GM19193 (cell line): ENCODE data around the gene PLIN5.

Experiments
- POLR2A ChIP-seq: IDR thresholded peaks from 4 replicates; pipeline ENCODE4 v1.6.1; 2011; ENCODE audit not compliant: insufficient read depth, insufficient read length; ENCODE audit errors: extremely low read depth

Gene PLIN5

DNA sequence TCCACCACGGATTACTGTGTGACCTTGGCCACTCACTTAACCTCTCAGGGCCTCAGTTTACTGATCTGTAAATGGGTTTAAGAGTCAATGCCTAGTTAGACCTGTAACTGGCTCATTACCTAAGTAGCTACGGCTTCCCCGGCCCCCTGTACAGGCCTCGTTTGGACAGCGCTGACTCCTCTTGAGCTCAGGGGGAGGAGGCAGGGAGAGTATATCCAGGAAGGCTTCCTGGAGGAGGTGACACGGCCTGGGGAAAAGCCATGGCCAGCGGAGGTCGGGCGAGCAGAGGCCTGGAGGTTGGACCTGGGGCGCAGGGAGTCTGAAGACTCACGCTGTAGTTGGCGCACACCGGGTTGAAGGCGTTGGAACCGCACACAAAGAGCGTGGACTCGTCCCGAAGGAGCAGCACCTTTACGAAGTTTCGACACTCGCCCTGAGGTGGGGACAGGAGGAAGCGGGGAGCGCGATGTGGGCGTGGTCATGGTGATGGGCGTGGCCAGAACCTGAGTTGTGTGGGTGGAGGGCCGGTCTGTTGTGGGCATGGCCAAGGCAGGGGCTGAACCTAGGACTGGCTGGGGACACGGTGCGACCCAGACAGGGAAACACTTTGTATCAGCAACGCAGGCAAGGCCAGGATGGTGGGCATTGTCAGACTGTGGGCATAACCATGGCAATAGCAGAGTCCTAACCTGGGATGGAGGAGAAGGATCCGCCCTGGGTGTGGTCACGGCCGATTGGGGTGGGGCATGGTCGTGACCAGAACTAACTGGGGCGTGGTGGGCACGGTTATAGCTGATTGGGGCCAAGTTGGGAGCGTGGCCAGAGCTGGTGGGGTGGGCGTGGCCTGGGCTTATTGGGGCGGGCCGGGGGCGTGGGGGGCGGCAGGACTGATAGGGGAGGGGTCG lies 20.9 kb upstream of the PLIN5 start:
- no peak for TF ChIP-seq POLR2A

DNA sequence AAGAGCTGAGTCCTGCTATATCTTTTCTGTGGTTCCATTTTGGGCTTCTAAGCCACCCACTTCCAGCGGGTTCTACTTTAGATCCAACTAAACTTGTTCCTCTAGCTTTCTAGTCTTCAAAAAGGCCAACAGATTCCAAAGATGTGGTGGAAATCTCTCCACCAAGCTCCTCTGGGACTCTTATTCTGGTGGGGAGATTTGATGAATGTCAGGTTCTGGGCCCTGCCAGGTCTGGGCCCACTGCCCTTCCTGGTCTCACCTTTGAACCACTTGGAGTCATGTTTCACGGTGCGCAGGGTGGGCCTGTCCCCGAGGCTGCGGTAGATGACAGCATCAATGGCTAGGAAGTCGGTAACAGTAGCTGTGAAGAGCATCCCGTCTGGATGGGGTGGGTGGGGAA lies 19.7 kb upstream of the PLIN5 start:
- TF ChIP-seq POLR2A, result no peak

DNA sequence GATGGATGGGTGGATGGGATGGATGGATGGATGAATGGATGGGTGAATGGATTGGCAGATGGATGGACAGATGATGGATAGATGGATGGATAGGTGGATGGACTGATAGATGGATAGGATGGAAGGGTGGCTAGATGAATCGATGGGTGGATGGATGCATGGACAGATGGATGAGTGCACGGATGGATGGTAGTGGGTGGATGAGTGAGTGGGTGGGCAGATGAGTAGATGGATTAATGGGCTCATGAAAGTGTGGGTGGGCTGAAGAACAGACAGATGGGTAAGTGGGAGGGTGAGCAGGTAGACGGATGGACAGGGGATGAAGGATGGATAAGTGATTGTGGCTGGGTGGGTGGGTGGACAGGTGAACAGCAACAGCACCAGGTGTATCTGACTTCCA lies 18.8 kb upstream of the PLIN5 start:
- TF ChIP-seq POLR2A, result no peak

DNA sequence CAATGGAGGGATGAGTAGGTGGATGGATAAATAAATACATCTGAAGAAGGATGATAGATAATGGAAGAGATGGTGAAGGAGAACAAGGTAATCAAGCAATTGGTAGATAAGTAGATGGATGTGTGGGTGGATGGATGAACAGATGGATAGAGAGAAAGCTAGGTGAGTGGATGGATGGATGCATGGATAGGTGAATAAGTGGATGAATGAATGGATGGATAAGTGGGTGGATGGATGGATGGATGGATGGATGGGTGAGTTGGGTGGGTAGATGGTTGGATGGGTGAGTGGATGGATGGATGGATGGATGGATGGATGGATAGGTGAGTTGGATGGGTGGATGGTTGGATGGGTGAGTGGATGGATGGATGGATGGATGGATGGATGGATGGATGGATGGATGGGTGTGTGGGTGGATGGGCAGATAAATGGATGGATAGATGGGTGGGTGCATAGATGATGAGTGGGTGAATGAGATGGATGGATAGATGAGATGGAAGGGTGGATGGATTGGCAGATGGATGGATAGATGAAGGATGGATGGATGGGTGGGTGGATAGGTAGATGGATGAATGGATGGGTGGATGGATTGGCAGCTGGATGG lies 18.2 kb upstream of the PLIN5 start:
- TF ChIP-seq POLR2A, result no peak

DNA sequence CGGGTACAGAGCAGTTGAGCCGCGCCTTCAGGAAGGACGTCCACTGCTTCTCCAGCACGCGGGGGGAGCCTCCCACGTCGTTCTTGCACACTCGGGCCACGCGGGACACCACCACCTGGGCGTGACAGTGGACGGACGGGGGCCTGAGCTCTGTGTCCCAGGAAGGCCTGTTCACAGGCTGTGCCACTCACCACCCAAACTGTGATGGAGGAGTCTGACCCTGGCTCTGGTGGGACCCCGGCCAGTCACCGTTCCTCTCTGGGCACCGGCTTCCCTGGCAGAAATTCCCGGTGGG lies 17.4 kb upstream of the PLIN5 start:
- no peak for TF ChIP-seq POLR2A

DNA sequence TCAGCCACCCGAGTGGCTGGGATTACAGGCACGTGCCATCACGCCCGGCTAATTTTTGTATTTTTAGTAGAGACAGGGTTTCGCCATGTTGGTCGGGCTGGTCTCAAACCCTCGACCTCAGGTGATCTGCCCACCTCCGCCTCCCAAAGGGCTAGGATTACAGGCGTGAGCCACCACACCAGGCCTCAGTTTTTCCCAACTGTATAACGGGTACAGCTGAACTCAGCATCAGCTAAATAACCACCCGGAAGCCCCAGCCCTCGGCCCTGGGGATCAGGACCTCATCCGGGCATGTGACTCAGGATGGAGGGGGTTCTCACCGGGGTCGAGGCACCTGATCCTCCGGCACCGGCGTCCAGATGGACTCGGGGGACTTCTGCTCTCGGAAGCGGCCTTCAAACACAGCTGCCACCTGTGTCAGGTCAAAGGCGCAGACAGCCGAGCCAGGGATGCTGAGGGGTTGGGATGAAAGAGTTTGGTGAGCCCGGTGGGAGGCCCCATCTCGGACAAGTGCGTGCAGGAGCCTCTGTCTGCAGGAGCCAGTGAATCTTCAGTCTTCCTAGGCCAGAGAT lies 15.5 kb upstream of the PLIN5 start:
- TF ChIP-seq POLR2A, result no peak

DNA sequence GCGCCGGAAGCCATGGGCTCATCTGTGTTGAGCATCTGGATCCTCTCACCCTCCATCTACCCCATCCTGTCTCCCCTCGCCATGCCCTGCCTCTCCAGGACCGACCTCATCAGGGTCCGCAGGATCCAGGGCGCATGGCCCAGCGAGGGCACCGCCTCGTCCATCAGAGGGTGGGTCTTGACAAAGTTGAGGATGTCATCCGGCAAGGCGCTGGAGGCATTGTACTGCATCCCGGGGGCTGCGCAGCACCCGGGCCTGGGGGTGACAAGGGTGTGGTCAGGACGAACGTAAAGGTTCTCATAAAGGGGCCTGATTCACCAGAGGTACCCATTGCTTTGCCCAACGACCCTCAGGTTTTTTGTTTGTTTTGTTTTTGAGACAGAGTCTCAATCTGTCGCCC lies 15.0 kb upstream of the PLIN5 start:
- no peak for TF ChIP-seq POLR2A

DNA sequence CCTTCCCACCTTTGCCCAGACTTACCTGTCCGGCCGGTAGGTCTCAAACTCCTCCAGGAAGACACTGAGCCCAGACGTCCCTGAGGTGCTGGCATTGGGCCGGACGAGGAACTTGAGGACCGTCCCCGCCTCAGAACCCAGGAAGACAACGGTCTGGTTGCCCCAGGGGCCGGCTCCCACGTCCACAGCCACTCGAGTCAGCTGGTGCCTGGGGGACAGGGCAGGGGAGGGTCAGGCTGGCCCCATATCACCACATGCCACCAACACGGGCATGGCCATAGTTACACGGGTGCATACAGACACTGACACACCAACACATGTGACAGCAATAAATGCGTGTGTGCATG lies 13.2 kb upstream of the PLIN5 start:
- TF ChIP-seq POLR2A, result no peak

DNA sequence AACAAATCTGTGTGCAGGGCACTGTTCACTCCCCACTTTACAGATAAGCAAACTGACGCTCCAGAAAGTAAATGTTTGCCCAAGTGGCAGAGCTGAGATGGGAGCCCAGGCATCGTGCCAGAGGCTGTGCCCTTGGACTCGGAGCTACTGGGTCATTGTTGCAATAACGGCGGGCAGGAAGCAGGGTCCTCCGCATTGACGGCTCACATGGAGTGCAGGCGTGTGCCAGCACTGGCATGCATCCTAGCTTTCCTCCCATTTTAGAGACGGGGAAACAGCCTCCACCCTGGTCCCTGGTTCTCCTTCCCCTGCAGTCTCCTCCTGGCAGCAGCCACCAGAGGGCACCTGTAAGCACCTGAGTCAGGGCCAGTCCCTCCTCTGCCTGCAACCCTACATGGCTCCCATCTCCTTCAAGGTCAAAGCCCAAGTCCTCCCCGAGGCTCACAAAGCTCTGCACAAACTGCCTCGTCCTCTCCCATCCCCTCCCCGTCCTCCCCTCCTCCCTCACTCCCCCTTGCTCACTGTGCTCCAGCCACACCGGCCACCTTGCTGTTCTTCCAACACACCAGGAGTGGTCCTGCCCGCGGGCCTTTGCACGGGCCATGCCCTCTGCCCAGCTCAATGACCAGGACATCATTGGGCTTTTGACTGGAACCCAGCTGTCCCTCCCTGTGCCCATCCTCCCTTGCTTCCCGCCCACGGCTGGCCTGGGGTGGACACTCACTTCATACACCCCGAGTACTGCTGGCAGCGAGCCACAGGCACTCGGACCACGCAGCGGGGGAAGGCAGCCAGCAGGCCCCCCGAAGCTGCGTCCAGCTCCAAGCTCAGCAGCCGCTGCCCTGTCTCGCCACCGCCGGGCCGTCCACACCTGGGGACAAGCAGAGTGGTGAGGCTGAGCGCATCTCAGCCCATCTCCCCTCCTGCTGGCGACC lies 12.5 kb upstream of the PLIN5 start:
- no peak for TF ChIP-seq POLR2A

DNA sequence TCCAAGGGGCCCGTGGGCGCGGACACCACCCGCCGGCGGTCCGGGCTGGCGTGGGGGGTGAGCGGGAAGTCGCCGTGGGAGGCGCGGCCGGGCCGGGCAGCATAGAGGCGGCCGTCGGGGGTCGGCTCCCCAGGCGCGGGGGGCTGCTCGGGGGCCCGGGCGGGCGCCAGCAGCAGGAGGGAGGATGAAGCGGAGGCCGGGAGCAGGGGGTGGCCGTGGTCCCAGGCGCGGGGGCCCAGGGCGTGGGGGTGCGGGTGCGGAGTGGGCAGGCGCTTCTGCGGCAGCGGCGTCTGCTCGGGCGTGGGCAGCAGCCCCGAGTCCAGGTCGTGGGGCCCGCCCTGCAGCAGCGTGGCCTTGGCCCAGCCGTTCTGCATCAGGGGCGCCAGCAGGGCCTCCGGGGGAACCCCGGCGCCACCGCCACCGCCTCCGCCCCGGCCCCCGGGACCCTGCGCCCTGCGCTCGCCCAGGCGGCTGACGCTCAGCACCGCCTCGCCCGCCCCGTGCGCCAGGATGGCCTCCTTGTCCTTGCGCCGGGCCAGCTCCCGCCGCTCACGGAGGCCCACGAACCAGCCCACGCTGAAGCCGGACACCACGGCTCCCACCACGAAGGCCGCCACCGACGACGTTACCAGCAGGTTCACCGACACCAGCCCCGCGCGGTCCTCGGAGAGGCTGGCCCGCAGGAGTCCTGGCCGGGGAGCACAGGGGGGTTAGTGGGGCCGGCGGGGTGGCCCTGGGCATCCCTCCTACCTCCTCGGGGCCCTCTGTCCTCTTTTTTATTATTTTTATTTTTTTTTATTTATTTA lies 9.0 kb upstream of the PLIN5 start:
- no peak for TF ChIP-seq POLR2A

DNA sequence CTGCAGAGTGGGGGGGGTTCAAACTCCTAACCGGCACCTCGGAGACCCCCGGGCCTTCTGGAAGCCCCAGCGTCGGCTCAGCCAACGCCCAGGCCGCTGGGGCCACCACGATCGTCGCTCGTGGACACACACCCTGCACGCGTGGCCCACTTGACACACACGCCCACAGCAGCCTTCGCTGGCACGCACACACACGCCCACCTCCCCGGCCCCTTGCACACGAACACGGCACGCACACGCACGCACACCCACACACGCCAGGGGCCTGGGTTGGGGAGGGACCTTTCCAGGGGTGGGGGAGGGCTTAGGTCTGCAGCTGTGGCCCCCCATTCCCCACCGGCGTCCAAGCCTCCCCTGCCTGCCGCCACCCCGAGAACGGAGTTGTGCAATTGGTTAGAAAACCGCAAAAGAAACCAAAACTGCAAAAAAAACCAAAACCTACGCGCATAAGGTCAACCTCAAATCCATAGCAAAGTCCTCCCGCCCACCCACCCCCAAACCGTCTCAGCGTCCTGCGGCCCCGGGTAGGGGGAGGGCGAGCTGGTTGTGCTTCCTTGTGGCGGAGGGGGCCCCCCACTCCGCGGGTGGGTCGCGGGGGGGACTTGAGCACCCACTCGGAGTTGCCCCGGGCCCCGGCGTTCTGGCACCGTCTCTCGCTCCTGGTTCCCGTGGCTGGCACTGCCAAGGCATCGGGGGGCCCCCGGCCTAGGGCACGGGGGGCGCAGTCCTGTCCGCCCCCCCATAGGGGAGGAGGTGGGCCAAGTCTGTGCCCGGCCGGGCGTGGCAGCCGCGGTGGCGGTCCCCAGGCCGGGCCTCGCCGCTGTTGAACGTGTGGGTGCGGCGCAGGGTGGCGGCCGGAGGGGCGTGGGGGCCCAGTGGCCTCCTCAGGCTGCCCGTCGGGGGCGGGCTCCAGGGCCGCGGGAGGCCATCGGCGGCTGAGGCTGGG lies 8.1 kb upstream of the PLIN5 start:
- no peak for TF ChIP-seq POLR2A

DNA sequence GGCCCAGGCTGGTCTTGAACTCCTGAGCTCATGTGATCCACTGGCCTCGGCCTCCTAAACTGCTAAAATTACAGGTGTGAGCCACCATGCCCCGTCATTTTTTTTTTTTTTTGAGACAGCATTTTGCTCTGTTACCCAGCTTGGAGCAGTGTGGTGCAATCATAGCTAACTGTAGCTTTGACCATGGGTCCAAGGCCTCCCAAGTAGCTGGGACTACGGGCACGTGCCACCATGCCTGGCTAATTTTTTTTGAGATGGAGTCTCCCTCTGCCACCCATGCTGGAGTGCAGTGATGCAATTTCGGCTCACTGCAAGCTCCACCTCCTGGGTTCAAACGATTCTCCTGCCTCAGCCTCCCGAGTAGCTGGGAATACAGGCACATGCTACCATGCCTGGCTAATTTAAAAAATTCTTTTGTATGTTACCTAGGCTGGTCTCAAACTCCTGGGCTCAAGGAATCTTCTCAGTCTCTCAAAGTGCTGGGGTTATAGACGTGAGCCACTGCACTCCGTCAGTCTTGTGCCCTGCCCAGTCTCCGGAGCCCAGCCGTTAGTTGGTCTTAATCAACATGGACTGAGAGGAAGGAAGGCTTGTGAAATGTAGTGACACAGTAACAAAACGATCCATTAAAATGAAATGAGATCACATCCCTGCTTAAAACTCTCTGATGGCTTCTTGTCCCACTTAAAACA lies 6.2 kb upstream of the PLIN5 start:
- TF ChIP-seq POLR2A, result no peak
